Nasal cavity respiratory epithelium epithelial cell of viscerocranial mucosa (primary cell): ENCODE data around the gene CBLL2. TPM values are rescaled to one million over a fixed set of nuclear protein-coding genes. Genes with fewer than 3 reads are reported as not detected.

Experiments
- total RNA-seq: library from RNA; depleted of rRNA; stranded (reverse); fragments of >200 nt; gene quantifications from 2 replicates; pipeline ENCODE4 v1.2.3, GENCODE V29; 2014

Gene CBLL2
- not detected in 2 replicates for total RNA-seq

GRCh38 chrX:22272613-22273012 is at the start of gene CBLL2:
Gene CBLL2 (plus strand): TSS chrX:22272913. CDS start chrX:22272992, 79 bp downstream.

Other genes with a start within 250 kb of the CBLL2 start
- 1.7 and 3.4 TPM in 2 replicates for gene PHEX, start 240.6 kb upstream of the CBLL2 start, total RNA-seq